Superior temporal gyrus (tissue), 1 donor: ENCODE measurements around the gene HLA-DOA.

Source experiments
- DNase-seq: peaks from one replicate; pipeline ENCODE4 v3.0.0-alpha.2; 2016; ENCODE audit errors: extremely low spot score

The HLA-DOA gene

GRCh38 chr6:33008944-33009861 is at the start of gene HLA-DOA:
HLA-DOA (minus strand) TSS chr6:33009591.
- DNase-seq: no peak

DNA sequence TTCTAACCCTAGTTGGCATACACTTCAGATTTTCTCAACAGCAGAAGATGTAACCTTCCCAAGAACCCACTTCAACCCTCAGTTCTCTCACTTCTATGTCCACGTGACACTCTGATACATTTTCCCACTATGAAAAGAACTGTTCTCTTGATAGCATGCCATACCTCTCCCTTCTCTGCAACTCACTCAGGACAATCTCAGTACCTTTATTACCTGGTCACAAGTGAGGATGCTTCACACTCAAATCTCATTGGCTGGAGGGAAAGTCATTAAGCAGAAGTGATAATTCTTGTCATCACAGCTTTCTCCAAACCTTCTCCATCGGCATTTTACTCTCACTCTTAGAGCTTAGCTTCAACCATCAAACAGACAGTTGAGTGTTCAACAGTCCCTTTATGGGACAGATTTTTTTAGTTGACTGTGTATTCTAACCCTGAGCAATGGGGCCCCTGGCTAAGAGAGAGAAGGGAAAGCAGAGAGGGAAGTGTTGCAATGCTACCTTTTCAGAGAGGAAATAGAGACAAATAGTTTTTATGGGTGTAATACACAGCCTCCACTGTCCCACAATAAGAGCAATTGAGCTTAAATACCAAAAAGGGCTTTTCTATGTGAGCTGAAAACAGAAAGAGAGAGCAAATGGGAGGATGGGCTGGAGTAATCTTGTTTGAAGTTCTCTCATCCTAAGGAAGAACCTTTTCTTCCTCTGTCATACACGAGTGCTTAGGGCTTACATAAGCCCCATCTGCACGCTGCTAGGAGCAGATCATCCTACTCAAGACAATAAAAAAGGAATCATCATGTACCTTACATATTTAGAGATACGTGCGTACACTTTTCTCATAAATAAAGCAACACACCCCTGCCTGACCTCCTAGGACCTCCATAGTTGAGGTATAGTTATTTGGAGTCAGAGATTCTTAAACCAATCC is 48.1 kb upstream of the HLA-DOA start:
- peak; percentile 60 for DNase-seq

DNA sequence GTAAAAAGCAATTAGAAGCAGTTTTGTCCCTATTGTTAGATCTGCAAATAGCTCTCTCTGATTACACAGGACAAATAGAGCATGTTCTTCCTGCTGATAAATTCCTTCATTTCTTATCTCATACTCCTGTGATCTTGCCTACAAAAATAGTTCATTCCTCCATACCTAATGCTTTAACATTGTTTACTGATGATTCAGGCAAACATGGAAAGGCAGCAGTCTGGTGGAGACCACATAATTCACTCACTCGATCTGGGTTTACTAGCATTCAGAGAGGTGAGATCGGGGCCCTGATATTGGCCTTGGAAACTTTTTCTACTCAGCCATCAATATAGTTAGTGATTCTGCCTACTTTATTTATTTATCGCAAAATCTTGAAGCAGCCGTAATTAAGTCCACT is 43.8 kb upstream of the HLA-DOA start:
- DNase-seq: no peak

DNA sequence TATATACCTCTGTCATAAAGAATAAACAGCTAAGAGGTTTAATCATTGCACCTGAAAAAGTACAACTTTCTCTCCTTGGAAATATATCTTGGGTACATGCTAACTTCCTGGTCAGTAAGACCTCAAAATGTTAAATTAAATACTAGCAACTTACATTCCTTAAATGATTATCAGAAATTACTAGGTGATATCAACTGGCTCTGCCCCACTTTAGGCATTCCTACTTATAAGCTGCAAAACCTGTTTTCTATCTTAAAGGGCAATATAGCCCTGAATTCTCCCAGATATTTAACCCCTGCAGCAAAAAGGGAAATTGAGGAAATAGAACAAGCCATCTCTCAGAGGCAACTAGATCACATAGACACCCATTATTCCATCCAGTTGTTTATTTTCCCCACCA is 43.2 kb upstream of the HLA-DOA start:
- DNase-seq: no peak

GRCh38 chr6:33050014-33050810 is 40.8 kb upstream of the HLA-DOA start:
- no peak for DNase-seq

DNA sequence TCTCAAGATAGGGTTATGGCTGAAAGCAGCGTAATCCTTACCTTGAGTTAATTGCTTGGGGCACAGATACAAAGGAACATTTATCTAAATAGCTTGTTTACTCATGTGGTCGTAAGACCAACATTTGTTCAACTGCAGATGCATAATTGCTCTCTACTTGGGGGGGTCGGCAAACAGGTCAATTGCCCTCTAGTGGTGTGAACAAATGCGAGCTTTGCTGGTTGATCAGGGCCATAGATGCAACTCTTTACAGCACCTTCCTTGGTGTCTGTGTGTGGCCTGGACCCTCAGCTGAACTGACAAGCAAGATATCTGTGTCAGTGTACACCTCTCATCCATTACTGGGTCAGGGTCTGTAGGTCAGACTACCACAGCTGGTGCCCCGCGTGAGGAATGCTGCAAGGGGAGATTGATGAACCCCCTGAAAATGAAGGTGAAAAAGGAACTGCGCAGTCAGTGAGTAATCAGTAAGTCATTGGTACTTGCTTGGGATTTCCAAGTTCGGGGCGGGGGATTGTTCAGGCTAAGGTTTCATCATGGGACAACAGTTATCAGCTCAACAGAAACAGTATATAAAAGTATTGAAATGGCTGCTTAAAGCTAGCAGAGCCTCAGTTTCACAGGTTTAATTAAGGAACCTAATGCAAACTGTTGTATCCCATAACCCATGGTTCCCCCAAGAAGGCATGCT is 40.1 kb upstream of the HLA-DOA start:
- DNase-seq: no peak

DNA sequence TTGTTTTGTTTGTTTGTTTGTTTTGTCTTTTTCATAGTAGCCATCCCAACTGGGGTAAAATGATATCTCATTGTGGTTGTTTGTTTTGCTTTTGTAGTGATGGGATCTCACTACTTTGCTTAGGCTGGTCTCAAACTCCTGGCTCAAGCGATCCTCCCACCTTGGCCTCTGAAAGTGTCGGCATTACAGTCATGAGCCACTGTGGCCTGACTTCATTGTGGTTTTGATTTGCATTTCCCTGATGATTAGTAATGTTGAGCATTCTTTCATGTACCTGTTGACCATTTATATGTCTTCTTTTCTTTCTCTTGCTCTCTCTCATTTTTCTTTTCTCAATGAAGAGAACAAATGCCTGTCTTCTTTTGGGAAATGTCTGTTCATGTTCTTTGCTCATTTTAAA is 30.8 kb upstream of the HLA-DOA start:
- no peak for DNase-seq

DNA sequence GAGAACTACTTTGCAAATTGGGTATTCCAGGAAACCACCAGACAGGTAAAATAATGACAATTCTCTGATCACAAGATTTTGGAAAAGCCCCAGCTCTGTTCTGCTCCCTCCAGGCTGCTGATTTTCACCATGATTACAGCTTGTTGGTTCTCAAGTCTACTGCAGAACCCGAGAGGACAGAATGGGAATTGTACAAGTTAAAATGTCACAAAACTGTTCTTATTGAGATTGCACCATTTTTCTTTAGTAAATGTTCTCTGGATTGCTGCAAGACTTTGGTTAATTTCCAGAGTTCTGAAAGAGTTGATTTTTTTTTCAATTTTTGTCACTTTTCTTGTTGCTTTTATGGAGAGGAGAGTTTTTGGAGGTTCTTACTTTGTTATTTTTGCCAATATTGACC is 27.1 kb upstream of the HLA-DOA start:
- no peak for DNase-seq

- no peak for DNase-seq
These were observed 25.2 kb upstream of the HLA-DOA start for GRCh38 chr6:33034554-33034953.

DNA sequence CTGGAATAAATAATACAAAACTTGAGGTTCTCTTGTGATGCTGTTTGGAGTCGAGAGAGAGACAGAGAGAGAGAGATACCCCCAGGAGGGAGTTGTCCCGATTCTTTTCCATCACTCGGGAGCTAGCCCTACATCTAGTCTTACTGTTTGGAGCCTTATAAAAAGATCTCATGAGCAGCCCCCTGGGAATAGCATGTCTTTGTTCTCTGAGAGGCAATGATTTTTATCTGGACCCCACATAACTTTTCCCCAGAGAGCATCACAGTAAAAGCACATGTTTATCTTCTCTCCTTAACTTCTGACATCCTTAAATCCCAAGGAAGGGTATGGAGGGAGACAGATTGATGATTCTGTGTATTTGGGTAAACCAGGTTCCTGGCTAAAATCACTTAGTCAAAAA is 20.9 kb upstream of the HLA-DOA start:
- DNase-seq: no peak

DNA sequence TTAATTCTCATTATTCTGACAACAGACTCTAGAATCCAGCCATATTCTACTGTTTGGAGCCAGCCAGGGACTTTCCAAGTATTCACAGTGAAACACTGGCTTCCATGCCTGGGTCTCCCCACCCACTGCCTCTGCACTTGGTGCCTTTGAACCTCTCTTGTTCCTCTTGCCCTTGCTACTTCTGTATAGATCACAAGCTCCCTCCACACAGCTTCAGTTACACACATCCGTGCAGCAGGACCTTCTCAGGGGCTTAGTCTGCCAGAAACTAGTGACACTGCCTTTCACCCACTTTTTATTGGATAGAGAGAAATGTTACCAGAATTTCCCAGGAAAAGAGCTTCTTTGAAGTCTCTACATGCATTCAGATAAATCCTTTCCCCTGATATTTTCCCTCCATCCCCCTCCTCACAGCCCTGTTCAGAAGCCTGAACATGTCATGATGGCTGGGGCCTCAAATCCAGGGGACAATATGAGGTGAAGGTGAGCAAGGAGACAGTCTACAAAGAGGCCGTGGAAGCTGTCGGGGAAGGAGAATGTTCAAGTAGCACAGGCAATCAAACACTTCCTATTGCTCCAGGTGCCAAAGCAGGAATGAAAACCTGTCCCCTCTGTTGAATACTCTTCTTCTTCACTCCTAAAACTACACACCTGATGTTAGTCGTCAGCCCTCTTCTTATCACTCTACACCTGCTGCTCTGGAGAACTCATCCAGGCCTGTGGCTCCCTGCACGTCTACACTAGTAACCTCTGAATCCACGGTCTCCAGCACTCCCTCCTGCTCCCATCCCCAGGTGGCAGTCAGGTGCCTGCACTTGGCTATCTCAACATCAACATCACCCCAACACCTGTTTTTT is 20.2 kb upstream of the HLA-DOA start:
- DNase-seq: peak; percentile 33

DNA sequence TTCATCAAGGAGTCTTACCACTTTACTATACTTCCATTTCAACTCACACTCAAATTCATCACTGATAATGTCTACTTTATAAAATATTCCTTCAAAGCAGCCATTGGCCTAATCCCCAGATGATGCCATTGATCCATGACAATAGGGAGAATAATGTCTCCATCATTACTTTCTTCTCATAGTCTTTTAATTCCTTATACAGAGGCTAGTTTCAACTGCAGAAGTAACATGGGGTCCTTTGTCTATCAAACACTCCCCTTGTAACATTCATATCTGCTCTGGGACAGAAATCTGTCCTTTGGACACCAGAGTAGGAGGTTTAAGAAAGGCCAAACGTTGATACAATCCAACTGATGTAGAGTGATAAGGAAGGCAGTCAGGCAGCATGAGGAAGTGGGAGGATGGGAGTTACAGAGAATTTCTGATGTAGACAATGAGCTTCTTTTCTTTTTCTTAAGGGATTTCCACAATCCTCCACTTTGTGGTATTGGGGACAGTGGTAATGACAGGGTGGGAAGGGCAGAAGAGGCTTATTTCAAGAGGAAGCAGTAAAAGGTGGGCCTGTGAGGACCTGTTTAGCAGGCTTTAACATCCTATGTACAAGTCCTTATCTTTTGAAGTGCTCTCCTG is 18.9 kb upstream of the HLA-DOA start:
- no peak for DNase-seq

- no peak for DNase-seq
These were observed 15.1 kb upstream of the HLA-DOA start for GRCh38 chr6:33024521-33024920.

GRCh38 chr6:33023536-33023935 is 14.1 kb upstream of the HLA-DOA start:
- no peak for DNase-seq

- DNase-seq: no peak
These were observed 12.5 kb upstream of the HLA-DOA start for GRCh38 chr6:33021917-33022316.

DNA sequence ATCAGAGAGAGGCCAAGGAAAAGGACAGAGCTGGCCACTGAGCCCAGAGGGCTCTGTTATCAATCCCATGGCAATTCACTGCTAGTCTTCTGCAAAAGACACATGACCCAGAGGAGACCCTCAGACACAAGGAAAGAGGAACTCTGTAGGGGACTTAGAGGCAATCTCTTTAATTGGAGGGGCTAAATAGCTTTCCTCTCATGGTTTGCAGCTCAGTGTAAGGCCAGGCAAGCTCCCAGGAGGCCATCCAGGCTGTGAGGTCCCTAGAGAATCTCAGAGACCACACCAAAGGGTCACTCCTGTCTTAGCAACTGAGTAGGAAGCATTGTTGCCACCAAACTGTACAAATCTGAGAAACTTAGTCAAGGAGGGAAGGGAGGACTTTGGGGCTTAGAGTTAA is 10.0 kb upstream of the HLA-DOA start:
- no peak for DNase-seq

GRCh38 chr6:33018904-33019303 is 9.5 kb upstream of the HLA-DOA start:
- DNase-seq: peak; percentile 28

GRCh38 chr6:33018418-33018817 is 9.0 kb upstream of the HLA-DOA start:
- no peak for DNase-seq

- no peak for DNase-seq
These were observed 8.4 kb upstream of the HLA-DOA start for GRCh38 chr6:33017694-33018353.
